ENCODE data around the gene RAMP2.

- TF ChIP-seq POLR2A (IDR thresholded peaks at IDR 0.05) (no peak), EP300 (IDR thresholded peaks at IDR 0.05) (no peak), CTCF (IDR thresholded peaks at IDR 0.05) (no peak), POLR2AphosphoS5 (IDR thresholded peaks at IDR 0.05) (no peak)
Observed at GRCh38 chr17:42782166-42783061, 21.4 kb downstream of the RAMP2 start.

All from stomach (tissue), 4 donors.